ENCODE data around the gene CHST3. TPM values are rescaled to one million over a fixed set of nuclear protein-coding genes. Genes with fewer than 3 reads are reported as not detected.
"Not testable (repeated sequence)": the region's sequence is repeated elsewhere in the genome, so short reads cannot be mapped to it uniquely, and the experiment has no call there.

CHST3 gene
- total RNA-seq, 4 donors from 2014 or later = 41.2 to 56.4 (median 47.4) TPM

- no peaks in the 10 kb centered on the region for H3K36me3 ChIP-seq
- no peaks in the 10 kb centered on the region for H3K9me3 ChIP-seq
- no peak overlapping the region for H3K4me3 ChIP-seq
- TF ChIP-seq POLR2A (IDR thresholded peaks at IDR 0.05) = no peak
- no peak for TF ChIP-seq CTCF (IDR thresholded peaks at IDR 0.05)
- TF ChIP-seq EP300 (IDR thresholded peaks at IDR 0.05) = peak in 1 of 2 donors; percentile 41
- H3K27ac ChIP-seq = peak overlapping the region in 1 of 4 donors; percentile 4
- H3K27me3 ChIP-seq = no peaks in the 10 kb centered on the region
- WGBS, 2 donors = 68 to 78% methylated on average over 17 to 19 of the region's 19 CpGs
- H3K4me1 ChIP-seq = peaks cover 0 to 30% (median 5%) of the 10 kb centered on the region in 4 donors
- no peak for DNase-seq (ENCODE audit: low spot score in 2 of 2)
Measured at GRCh38 chr10:72030762-72031543, 66.8 kb downstream of the CHST3 start.

- WGBS, 2 donors = 88 to 92% methylated on average over 10 of the region's 10 CpGs
- H3K9me3 ChIP-seq = no peaks in the 10 kb centered on the region
- DNase-seq (ENCODE audit: low spot score in 2 of 2) = no peak
- H3K27me3 ChIP-seq = no peaks in the 10 kb centered on the region
- H3K36me3 ChIP-seq = no peaks in the 10 kb centered on the region
- H3K27ac ChIP-seq = peak overlapping the region in 1 of 4 donors; percentile 4
- TF ChIP-seq EP300 (IDR thresholded peaks at IDR 0.05) = no peak
- TF ChIP-seq POLR2A (IDR thresholded peaks at IDR 0.05) = no peak
- no peak for TF ChIP-seq CTCF (IDR thresholded peaks at IDR 0.05)
- peaks cover 0 to 23% (median 5%) of the 10 kb centered on the region in 4 donors for H3K4me1 ChIP-seq
- H3K4me3 ChIP-seq = no peak overlapping the region
Measured at GRCh38 chr10:72031706-72032105, 67.5 kb downstream of the CHST3 start.

GRCh38 chr10:72032409-72033162 lies 68.4 kb downstream of the CHST3 start:
- H3K4me1 ChIP-seq = peaks cover 0 to 15% (median 3%) of the 10 kb centered on the region in 4 donors
- H3K4me3 ChIP-seq; H3K27me3 ChIP-seq; H3K36me3 ChIP-seq; H3K9me3 ChIP-seq; H3K27ac ChIP-seq; DNase-seq (ENCODE audit: low spot score in 2 of 2): not testable (repeated sequence)
- WGBS, 2 donors = 81 to 83% methylated on average over 11 of the region's 11 CpGs

- H3K4me1 ChIP-seq = peaks cover 0 to 29% (median 3%) of the 10 kb centered on the region in 4 donors
- TF ChIP-seq POLR2A (IDR thresholded peaks at IDR 0.05) (no peak), EP300 (IDR thresholded peaks at IDR 0.05) (no peak), CTCF (IDR thresholded peaks at IDR 0.05) (no peak)
- no peak for DNase-seq (ENCODE audit: low spot score in 2 of 2)
- H3K27ac ChIP-seq = peak overlapping the region in 1 of 4 donors; percentile 4
- H3K27me3 ChIP-seq = no peaks in the 10 kb centered on the region
- H3K36me3 ChIP-seq = no peaks in the 10 kb centered on the region
- no peak overlapping the region for H3K4me3 ChIP-seq
- no peaks in the 10 kb centered on the region for H3K9me3 ChIP-seq
- WGBS, 2 donors = 45 to 52% methylated on average over 12 of the region's 12 CpGs
Measured at GRCh38 chr10:72034040-72034499, 69.9 kb downstream of the CHST3 start.

GRCh38 chr10:72034761-72035160 lies 70.6 kb downstream of the CHST3 start:
- no peak for DNase-seq (ENCODE audit: low spot score in 2 of 2)
- H3K9me3 ChIP-seq = no peaks in the 10 kb centered on the region
- 92 to 96% methylated on average over 4 of the region's 4 CpGs for WGBS, 2 donors
- no peaks in the 10 kb centered on the region for H3K27me3 ChIP-seq
- no peak overlapping the region for H3K27ac ChIP-seq
- no peak overlapping the region for H3K4me3 ChIP-seq
- no peaks in the 10 kb centered on the region for H3K36me3 ChIP-seq
- H3K4me1 ChIP-seq = peaks cover 0 to 30% (median 3%) of the 10 kb centered on the region in 4 donors
- TF ChIP-seq CTCF (IDR thresholded peaks at IDR 0.05) (no peak), POLR2A (IDR thresholded peaks at IDR 0.05) (no peak), EP300 (IDR thresholded peaks at IDR 0.05) (no peak)

Data from tibial nerve (tissue), 4 donors.